ENCODE measurements around the gene UBQLN1. TPM values are rescaled to one million over a fixed set of nuclear protein-coding genes. Genes with fewer than 3 reads are reported as not detected.
"Not testable (repeated sequence)": the region's sequence is repeated elsewhere in the genome, so short reads cannot be mapped to it uniquely, and the experiment has no call there.

Gene UBQLN1
- total RNA-seq, 2 experiments from 2014 or later = 95.6 to 101 TPM

GRCh38 chr9:83646500-83647239 lies 61.1 kb downstream of the UBQLN1 start:
- ChIA-PET CTCF (interaction anchor here (1.3 to 3.2 kb wide), 2 partner anchors 17 to 26 kb away, joined by 3 to 11 read pairs; no protein-coding TSS in a partner anchor), POLR2A (no interaction called here)

GRCh38 chr9:83642793-83643192 lies 65.0 kb downstream of the UBQLN1 start:
- POLR2A ChIA-PET = no interaction called here
- CTCF ChIA-PET = interaction anchor here (0.7 kb wide), 1 partner anchor 145 kb away, joined by 3 read pairs; no protein-coding TSS in a partner anchor

- ChIA-PET CTCF (no interaction called here), POLR2A (no interaction called here)
Measured at GRCh38 chr9:83639266-83639665, 68.5 kb downstream of the UBQLN1 start.

GRCh38 chr9:83637389-83637788 lies 70.4 kb downstream of the UBQLN1 start:
- ChIA-PET CTCF (interaction anchor here (1.2 kb wide), 1 partner anchor 14 kb away, joined by 3 read pairs; the partner anchor contains the start of gene IDNK), POLR2A (no interaction called here)

- ChIA-PET POLR2A (no interaction called here), CTCF (interaction anchor here (1.2 kb wide), 1 partner anchor 13 kb away, joined by 3 read pairs; the partner anchor contains the start of gene IDNK)
Measured at GRCh38 chr9:83636813-83637212, 70.9 kb downstream of the UBQLN1 start.

- POLR2A ChIA-PET = no interaction called here
Measured at GRCh38 chr9:83633676-83634075, 74.1 kb downstream of the UBQLN1 start.

GRCh38 chr9:83633255-83633654 lies 74.5 kb downstream of the UBQLN1 start:
- ChIA-PET POLR2A (no interaction called here), CTCF (no interaction called here)

More at GRCh38 chr9:83633676-83634075, 74.1 kb downstream of the UBQLN1 start:
- CTCF ChIA-PET = no interaction called here

GRCh38 chr9:83630938-83631457 lies 76.8 kb downstream of the UBQLN1 start:
- CTCF ChIA-PET = no interaction called here
- POLR2A ChIA-PET = no interaction called here

GRCh38 chr9:83629433-83630104 lies 78.2 kb downstream of the UBQLN1 start:
- ChIA-PET POLR2A (no interaction called here), CTCF (interaction anchor here (1.2 kb wide), 1 partner anchor 17 kb away, joined by 3 read pairs; no protein-coding TSS in a partner anchor)

- CTCF ChIA-PET = interaction anchor here (0.9 kb wide), 1 partner anchor 71 kb away, joined by 3 read pairs; no protein-coding TSS in a partner anchor
- POLR2A ChIA-PET = interaction anchor here (0.8 kb wide), 1 partner anchor 22 kb away, joined by 7 read pairs; no protein-coding TSS in a partner anchor
Measured at GRCh38 chr9:83628540-83628939, 79.2 kb downstream of the UBQLN1 start.

- ChIA-PET CTCF (interaction anchor here (1.4 kb wide), 1 partner anchor 82 kb away, joined by 3 read pairs; no protein-coding TSS in a partner anchor), POLR2A (no interaction called here)
Measured at GRCh38 chr9:83625178-83625577, 82.6 kb downstream of the UBQLN1 start.

- ChIA-PET CTCF (interaction anchor here (1.0 to 1.1 kb wide), 2 partner anchors 13 to 85 kb away, joined by 3 read pairs; no protein-coding TSS in a partner anchor), POLR2A (interaction anchor here (0.5 to 2.2 kb wide), 2 partner anchors 84 to 298 kb away, joined by 4 to 17 read pairs; partner anchors contain the start of genes KIF27 and UBQLN1)
Measured at GRCh38 chr9:83623679-83624076, 84.1 kb downstream of the UBQLN1 start.

- POLR2A ChIA-PET = interaction anchor here (1.0 to 2.2 kb wide), 2 partner anchors 85 to 298 kb away, joined by 5 to 17 read pairs; partner anchors contain the start of genes KIF27 and UBQLN1
- CTCF ChIA-PET = interaction anchor here (1.0 kb wide), 1 partner anchor 14 kb away, joined by 3 read pairs; no protein-coding TSS in a partner anchor
Measured at GRCh38 chr9:83622939-83623678, 84.6 kb downstream of the UBQLN1 start, which contains the start of gene IDNK. Gene IDNK, plus strand, starts transcription at chr9:83623143. Its CDS starts 29 bp downstream, at chr9:83623172.

GRCh38 chr9:83622433-83622938 lies 85.3 kb downstream of the UBQLN1 start:
- ChIA-PET CTCF (no interaction called here), POLR2A (interaction anchor here (0.7 to 2.2 kb wide), 3 partner anchors 85 to 299 kb away, joined by 3 to 17 read pairs (median 5); partner anchors contain the start of genes KIF27 and UBQLN1)

GRCh38 chr9:83620841-83621636 lies 86.7 kb downstream of the UBQLN1 start:
- ChIA-PET POLR2A (interaction anchor here (1.5 kb wide), 1 partner anchor 87 kb away, joined by 4 read pairs; the partner anchor contains the start of gene UBQLN1), CTCF (interaction anchor here (0.6 to 1.9 kb wide), 6 partner anchors 10 to 289 kb away, joined by 3 to 11 read pairs (median 4); no protein-coding TSS in a partner anchor)

GRCh38 chr9:83617299-83617698 lies 90.5 kb downstream of the UBQLN1 start:
- CTCF ChIA-PET = no interaction called here
- POLR2A ChIA-PET = no interaction called here

GRCh38 chr9:83613298-83613697 lies 94.5 kb downstream of the UBQLN1 start:
- CTCF ChIA-PET, POLR2A ChIA-PET: not testable (repeated sequence)

Data from activated CD8-positive, alpha-beta memory T cell treated with anti-CD3 and anti-CD28 coated beads for 36 hours (primary cell).